HG02970 (cell line): ENCODE results near the gene APBB1IP.
"Not testable (repeated sequence)": the region's sequence is repeated elsewhere in the genome, so short reads cannot be mapped to it uniquely, and the experiment has no call there.

Source experiments
- ATAC-seq: cut with Tn5 transposase; IDR thresholded peaks from one replicate; pipeline ENCODE4 v1.9.1; 2021; ENCODE audit warnings: mild to moderate bottlenecking, moderate library complexity, moderate number of reproducible peaks; ENCODE audit not compliant: unreplicated experiment, low FRiP score

The APBB1IP gene

GRCh38 chr10:26606389-26606877 is 168.3 kb downstream of the APBB1IP start:
- not testable (repeated sequence) for ATAC-seq

GRCh38 chr10:26612151-26612915 is 174.2 kb downstream of the APBB1IP start:
- no peak for ATAC-seq
